CD4-positive, alpha-beta T cell (primary cell): ENCODE data around the gene PIK3R6. TPM values are rescaled to one million over a fixed set of nuclear protein-coding genes. Genes with fewer than 3 reads are reported as not detected.
A peak's percentile ranks its signal among the peaks of the same experiment; 100 is the strongest.

ENCODE experiments used
- ATAC-seq: fragments of 200-7000 bp; cut with Tn5 transposase; one replicate; pipeline ENCODE4 v1.10.0; 2022; ENCODE audit warnings: mild to moderate bottlenecking; ENCODE audit not compliant: poor library complexity
- CTCF ChIA-PET: fragments of 350-600 bp; sonication (Branson Sonifier 250); formaldehyde crosslinking; loops from one replicate; lab custom pipeline; 2021; ENCODE audit warnings: antibody characterized with exemption, inconsistent platforms; lab: Charles Lee
- POLR2A ChIA-PET: fragments of 350-600 bp; sonication (Branson Sonifier 250); formaldehyde crosslinking; loops from one replicate; lab custom pipeline; 2021; ENCODE audit warnings: antibody characterized with exemption, inconsistent platforms; lab: Charles Lee
- DNase-seq, 14 experiments: peaks; one replicate each; pipeline ENCODE4 v3.0.0-alpha.2; 2013 to 2020; ENCODE audit warnings: mixed read lengths in 2 of 14
- H3K27ac ChIP-seq, 2 donors: one replicate each; pipeline versions ENCODE4 v1.5.1 to v1.7.0; 2013; ENCODE audit warnings: low read length in 2 of 2, low read depth in 1 of 2, mild to moderate bottlenecking in 1 of 2
- H3K27me3 ChIP-seq, 2 experiments: 1 replicate in 1 of 2; 2 replicates in 1 of 2; pipeline versions ENCODE4 v1.6.1 to v1.7.0; 2013; ENCODE audit warnings: low read length in 2 of 2, control low read depth in 1 of 2, mild to moderate bottlenecking in 1 of 2, moderate library complexity in 1 of 2; ENCODE audit not compliant: insufficient read depth in 2 of 2, control insufficient read depth in 1 of 2
- H3K36me3 ChIP-seq: one replicate; pipeline ENCODE4 v1.6.1; 2013; ENCODE audit warnings: low read length, control low read depth; ENCODE audit not compliant: insufficient read depth
- H3K4me1 ChIP-seq: one replicate; pipeline ENCODE4 v1.6.1; 2013; ENCODE audit warnings: low read length, control low read depth; ENCODE audit not compliant: insufficient read depth
- H3K4me3 ChIP-seq: one replicate; pipeline ENCODE4 v1.5.1; 2013; ENCODE audit warnings: mild to moderate bottlenecking, low read length, moderate library complexity
- H3K9me3 ChIP-seq, 2 experiments: 1 replicate in 1 of 2; 2 replicates in 1 of 2; pipeline versions ENCODE4 v1.6.1 to v1.7.0; 2013; ENCODE audit warnings: low read length in 2 of 2, mild to moderate bottlenecking in 2 of 2, control low read depth in 1 of 2, moderate library complexity in 1 of 2; ENCODE audit not compliant: control insufficient read depth in 1 of 2, insufficient read depth in 1 of 2
- H3K27ac Mint-ChIP-seq: one replicate; pipeline ENCODE4 v1.8.0; 2020; ENCODE audit warnings: mixed read lengths
- H3K27me3 Mint-ChIP-seq: one replicate; pipeline ENCODE4 v1.8.0; 2021; ENCODE audit warnings: mixed read lengths
- H3K36me3 Mint-ChIP-seq: one replicate; pipeline ENCODE4 v1.8.0; 2021; ENCODE audit warnings: low read depth, mixed read lengths
- H3K4me1 Mint-ChIP-seq: one replicate; pipeline ENCODE4 v1.8.0; 2021; ENCODE audit warnings: low read depth, mixed read lengths
- H3K4me3 Mint-ChIP-seq: one replicate; pipeline ENCODE4 v1.8.0; 2020; ENCODE audit warnings: mild to moderate bottlenecking, mixed read lengths
- H3K9me3 Mint-ChIP-seq: one replicate; pipeline ENCODE4 v1.8.0; 2020; ENCODE audit warnings: mixed read lengths
- intact Hi-C, 2 experiments: fragments of 100-400 bp; cut with DNase I in 1 of 2; cut with micrococcal nuclease in 1 of 2; formaldehyde crosslinking; loops; one replicate each; pipeline versions ENCODE4 v1.15.1 to v1.9.0; 2023 to 2025; cut with DNase I, micrococcal nuclease
- total RNA-seq, 174 experiments: library from RNA in 2 of 174; stranded (reverse) in 2 of 174; gene quantifications; one replicate each; pipeline ENCODE4 v1.2.3 and lab custom pipeline; 2021 to 2026
- TF ChIP-seq, protein P1 (sequence below): fragments of 200-600 bp; IDR thresholded peaks from one replicate; pipeline ENCODE4 v1.8.0; 2022; ENCODE audit warnings: antibody characterized with exemption, mild to moderate bottlenecking

The PIK3R6 gene
- total RNA-seq, 2 experiments from 2014 or later, result 0.50 to 0.60 TPM

DNA sequence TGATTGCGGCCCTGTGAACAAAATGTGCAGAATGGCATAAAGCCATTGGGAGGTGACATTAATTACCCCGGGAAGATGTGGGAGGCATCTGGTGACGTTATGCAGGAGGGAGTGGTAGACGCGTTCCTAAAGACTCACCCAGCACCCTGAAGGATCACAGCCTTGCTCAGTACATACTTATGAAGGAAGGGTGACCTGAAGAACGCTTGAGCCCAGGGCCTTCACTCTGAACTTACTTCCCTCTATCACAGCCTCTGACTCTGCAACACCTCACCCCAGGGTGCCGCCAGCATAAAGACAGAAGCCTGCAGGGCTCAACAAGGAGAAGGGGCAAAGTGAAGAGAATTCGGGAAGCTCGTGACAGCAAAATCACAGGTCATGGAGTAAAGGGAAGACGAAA is 77.7 kb downstream of the PIK3R6 start:
- no peak for ATAC-seq
- H3K9me3 Mint-ChIP-seq, result no peaks in the 10 kb centered on the region
- no peaks in the 10 kb centered on the region for H3K4me1 Mint-ChIP-seq
- H3K4me1 ChIP-seq, result peaks cover 6% of the 10 kb centered on the region
- intact Hi-C loops, result loop anchor here (5.0 to 10.0 kb wide), 4 partner anchors 205 to 732 kb away; no protein-coding TSS in a partner anchor
- ChIA-PET CTCF (no interaction called here), POLR2A (no interaction called here)
- no peaks in the 10 kb centered on the region for H3K36me3 Mint-ChIP-seq
- no peak overlapping the region for H3K4me3 ChIP-seq
- no peak overlapping the region for H3K4me3 Mint-ChIP-seq
- H3K36me3 ChIP-seq, result no peaks in the 10 kb centered on the region
- H3K27ac ChIP-seq, result no peak overlapping the region
- TF ChIP-seq, protein P1, sequence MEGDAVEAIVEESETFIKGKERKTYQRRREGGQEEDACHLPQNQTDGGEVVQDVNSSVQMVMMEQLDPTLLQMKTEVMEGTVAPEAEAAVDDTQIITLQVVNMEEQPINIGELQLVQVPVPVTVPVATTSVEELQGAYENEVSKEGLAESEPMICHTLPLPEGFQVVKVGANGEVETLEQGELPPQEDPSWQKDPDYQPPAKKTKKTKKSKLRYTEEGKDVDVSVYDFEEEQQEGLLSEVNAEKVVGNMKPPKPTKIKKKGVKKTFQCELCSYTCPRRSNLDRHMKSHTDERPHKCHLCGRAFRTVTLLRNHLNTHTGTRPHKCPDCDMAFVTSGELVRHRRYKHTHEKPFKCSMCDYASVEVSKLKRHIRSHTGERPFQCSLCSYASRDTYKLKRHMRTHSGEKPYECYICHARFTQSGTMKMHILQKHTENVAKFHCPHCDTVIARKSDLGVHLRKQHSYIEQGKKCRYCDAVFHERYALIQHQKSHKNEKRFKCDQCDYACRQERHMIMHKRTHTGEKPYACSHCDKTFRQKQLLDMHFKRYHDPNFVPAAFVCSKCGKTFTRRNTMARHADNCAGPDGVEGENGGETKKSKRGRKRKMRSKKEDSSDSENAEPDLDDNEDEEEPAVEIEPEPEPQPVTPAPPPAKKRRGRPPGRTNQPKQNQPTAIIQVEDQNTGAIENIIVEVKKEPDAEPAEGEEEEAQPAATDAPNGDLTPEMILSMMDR, result no peak
- no peak overlapping the region for H3K27ac Mint-ChIP-seq
- H3K27me3 Mint-ChIP-seq, result no peaks in the 10 kb centered on the region
- no peak for DNase-seq
- no peaks in the 10 kb centered on the region for H3K27me3 ChIP-seq
- no peaks in the 10 kb centered on the region for H3K9me3 ChIP-seq

DNA sequence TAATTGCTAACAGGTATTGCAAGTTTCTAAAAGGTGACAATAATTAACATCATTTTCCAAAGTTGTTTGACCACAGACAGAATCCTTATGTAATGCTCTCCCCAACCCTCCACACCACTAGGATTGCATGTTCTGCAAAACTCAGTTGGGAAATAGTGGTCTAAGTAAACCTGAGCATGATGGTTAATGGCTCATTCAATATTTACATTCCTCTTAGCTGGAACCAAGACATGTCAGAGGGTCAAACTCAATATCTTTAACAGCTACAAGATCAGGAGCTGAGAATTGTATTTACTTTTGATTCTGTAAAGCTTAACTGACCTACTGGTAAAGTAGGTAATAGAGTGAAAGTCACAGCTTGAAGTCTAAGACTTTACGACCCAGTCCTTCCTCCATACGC is 78.5 kb downstream of the PIK3R6 start:
- no peak for DNase-seq
- no peaks in the 10 kb centered on the region for H3K9me3 Mint-ChIP-seq
- CTCF ChIA-PET, result no interaction called here
- H3K27ac Mint-ChIP-seq, result no peak overlapping the region
- H3K27me3 Mint-ChIP-seq, result no peaks in the 10 kb centered on the region
- TF ChIP-seq, protein P1, result no peak
- H3K36me3 Mint-ChIP-seq, result no peaks in the 10 kb centered on the region
- Histone ChIP-seq H3K9me3 (no peaks in the 10 kb centered on the region), H3K4me1 (peaks cover 6% of the 10 kb centered on the region), H3K27me3 (no peaks in the 10 kb centered on the region), H3K36me3 (no peaks in the 10 kb centered on the region), H3K27ac (no peak overlapping the region), H3K4me3 (no peak overlapping the region)
- no peak for ATAC-seq
- intact Hi-C loops, result loop anchor here (5.0 to 10.0 kb wide), 4 partner anchors 206 to 732 kb away; no protein-coding TSS in a partner anchor
- POLR2A ChIA-PET, result no interaction called here
- no peak overlapping the region for H3K4me3 Mint-ChIP-seq
- no peaks in the 10 kb centered on the region for H3K4me1 Mint-ChIP-seq

DNA sequence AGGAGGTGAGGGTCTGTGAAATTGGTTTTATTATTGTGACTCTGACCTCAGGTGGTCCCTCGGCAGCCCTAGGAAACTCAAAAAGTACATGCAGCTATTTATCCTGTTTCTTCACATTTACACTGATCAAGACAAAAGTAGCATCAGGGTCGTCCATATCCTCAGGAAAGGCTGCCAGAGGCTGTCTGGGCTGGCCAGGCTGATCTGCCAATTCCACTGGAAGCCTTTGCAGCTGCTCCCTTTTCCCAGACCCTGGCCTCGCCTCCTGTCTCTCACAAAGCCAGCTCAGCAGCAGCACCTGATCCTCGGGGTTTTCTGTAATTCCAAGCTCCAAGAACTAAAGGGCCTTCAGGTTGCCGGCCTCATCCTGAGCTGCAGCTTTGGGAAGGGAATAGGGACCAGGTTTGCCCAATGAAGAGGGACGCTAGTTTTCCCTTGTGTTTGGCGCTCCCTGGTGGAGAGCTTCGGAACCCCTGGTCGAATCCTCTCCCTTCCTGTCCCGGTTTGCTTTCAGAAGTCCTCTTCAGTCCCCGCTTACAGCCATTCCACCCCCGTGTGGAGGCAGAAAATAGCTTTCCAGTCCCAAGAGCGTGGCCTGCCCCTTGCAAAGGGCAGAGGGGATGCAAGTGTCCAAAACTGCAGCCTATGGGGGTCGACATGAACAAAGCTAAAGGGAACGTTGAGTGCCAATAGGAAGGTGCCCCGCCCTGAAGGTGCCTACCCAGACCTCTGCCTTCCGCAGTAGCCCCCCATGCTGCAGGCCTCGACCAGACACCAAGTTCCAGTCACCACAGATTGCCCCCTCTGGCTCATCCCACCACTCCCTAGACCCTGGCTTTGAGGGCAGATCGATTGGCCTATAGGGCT is 81.7 kb downstream of the PIK3R6 start:
- H3K36me3 ChIP-seq, result no peaks in the 10 kb centered on the region
- H3K27ac Mint-ChIP-seq, result no peak overlapping the region
- no peaks in the 10 kb centered on the region for H3K27me3 Mint-ChIP-seq
- no peaks in the 10 kb centered on the region for H3K36me3 Mint-ChIP-seq
- H3K4me3 ChIP-seq, result no peak overlapping the region
- TF ChIP-seq, protein P1, result peak; percentile 73
- peaks cover 0 to 3% of the 10 kb centered on the region in 2 experiments for H3K9me3 ChIP-seq
- H3K4me3 Mint-ChIP-seq, result no peak overlapping the region
- DNase-seq, result peak; percentile 35 to 73 (median 55)
- H3K4me1 ChIP-seq, result peaks cover 6% of the 10 kb centered on the region
- ATAC-seq, result peak; percentile 44
- no peak overlapping the region for H3K27ac ChIP-seq
- intact Hi-C loops, result loop anchor here (2.0 to 10.0 kb wide), 5 partner anchors 209 to 728 kb away; no protein-coding TSS in a partner anchor
- no peaks in the 10 kb centered on the region for H3K4me1 Mint-ChIP-seq
- no peaks in the 10 kb centered on the region for H3K9me3 Mint-ChIP-seq
- H3K27me3 ChIP-seq, result no peaks in the 10 kb centered on the region
- CTCF ChIA-PET, result interaction anchor here (0.6 to 1.8 kb wide), 11 partner anchors 9 to 726 kb away, joined by 3 to 7 read pairs (median 3); no protein-coding TSS in a partner anchor
- POLR2A ChIA-PET, result no interaction called here
